PC-3 (cell line): ENCODE data around the gene NAA38.

Source experiments
- EZH2 ChIP-seq: fragments of 300-600 bp; sonication (generic); IDR thresholded peaks from one replicate; pipeline ENCODE4 v1.6.1; 2017; ENCODE audit warnings: antibody characterized with exemption, mild to moderate bottlenecking, low read length; ENCODE audit not compliant: unreplicated experiment
- TF ChIP-seq, protein P1 (sequence below): fragments of 300-600 bp; sonication (generic); conservative IDR thresholded peaks from 2 replicates; pipeline ENCODE4 v1.5.1; 2017; ENCODE audit warnings: antibody characterized with exemption, low read depth, mild to moderate bottlenecking, low read length

DNA sequence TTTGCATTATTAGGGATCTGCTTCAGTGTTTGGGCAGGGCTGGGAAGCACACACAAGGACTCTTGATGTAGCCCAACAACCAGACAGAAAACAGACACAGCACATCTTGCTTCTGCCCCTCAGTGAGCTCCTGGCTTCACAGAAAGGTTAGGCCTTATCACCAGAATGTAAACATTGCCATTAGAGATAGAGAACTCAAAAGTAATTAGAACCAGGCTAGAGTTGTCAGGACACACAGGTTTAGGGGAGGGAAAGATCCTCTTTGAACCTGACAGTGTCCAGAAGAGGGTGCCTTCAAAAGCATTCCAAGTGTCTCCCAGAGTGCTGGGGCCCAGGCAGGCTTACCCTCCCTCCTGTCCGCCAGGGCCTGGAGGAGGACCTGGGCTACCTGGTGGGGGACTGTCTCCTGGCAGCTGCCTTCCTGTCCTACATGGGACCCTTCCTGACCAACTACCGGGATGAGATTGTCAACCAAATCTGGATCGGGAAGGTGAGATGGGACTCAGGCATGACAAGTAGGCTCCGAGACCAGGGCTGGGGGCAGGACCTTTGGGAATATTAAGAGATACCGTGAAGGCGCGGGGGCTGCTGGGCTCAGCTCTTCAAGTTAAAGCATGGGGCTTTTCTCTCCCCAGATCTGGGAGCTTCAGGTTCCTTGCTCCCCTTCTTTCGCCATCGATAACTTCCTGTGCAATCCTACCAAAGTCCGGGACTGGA lies 40.3 kb downstream of the NAA38 start:
- no peak for TF ChIP-seq EZH2
- TF ChIP-seq, protein P1, sequence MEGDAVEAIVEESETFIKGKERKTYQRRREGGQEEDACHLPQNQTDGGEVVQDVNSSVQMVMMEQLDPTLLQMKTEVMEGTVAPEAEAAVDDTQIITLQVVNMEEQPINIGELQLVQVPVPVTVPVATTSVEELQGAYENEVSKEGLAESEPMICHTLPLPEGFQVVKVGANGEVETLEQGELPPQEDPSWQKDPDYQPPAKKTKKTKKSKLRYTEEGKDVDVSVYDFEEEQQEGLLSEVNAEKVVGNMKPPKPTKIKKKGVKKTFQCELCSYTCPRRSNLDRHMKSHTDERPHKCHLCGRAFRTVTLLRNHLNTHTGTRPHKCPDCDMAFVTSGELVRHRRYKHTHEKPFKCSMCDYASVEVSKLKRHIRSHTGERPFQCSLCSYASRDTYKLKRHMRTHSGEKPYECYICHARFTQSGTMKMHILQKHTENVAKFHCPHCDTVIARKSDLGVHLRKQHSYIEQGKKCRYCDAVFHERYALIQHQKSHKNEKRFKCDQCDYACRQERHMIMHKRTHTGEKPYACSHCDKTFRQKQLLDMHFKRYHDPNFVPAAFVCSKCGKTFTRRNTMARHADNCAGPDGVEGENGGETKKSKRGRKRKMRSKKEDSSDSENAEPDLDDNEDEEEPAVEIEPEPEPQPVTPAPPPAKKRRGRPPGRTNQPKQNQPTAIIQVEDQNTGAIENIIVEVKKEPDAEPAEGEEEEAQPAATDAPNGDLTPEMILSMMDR: no peak
